H1 (cell line): ENCODE data around the gene MAN1A2. TPM values are rescaled to one million over a fixed set of nuclear protein-coding genes. Genes with fewer than 3 reads are reported as not detected.

Experiments used
- CTCF ChIA-PET: fragments of 300-600 bp; sonication (Branson Sonifier 250); formaldehyde crosslinking; loops from one replicate; lab custom pipeline; 2021; ENCODE audit not compliant: partially characterized antibody; lab: Charles Lee
- POLR2A ChIA-PET: fragments of 300-600 bp; sonication (Branson Sonifier 250); formaldehyde crosslinking; loops from one replicate; lab custom pipeline; 2021; ENCODE audit warnings: inconsistent platforms; ENCODE audit not compliant: partially characterized antibody; lab: Charles Lee
- DNase-seq, 2 experiments: peaks; one replicate each; pipeline versions ENCODE4 v3.0.0 to v3.0.0-alpha.2; 2010 to 2022; ENCODE audit warnings: low spot score in 2 of 2, low read depth in 1 of 2, mixed read lengths in 1 of 2
- FAIRE-seq: peaks from 2 replicates; lab custom pipeline; 2011; peaks lifted over from hg19 to GRCh38; lab: Jason Lieb, UNC
- H2AFZ ChIP-seq: 2 replicates; pipeline ENCODE4 v1.8.1; 2012; ENCODE audit warnings: low read length, inconsistent platforms
- H2AK5ac ChIP-seq: 2 replicates; pipeline ENCODE4 v1.6.1; 2013; ENCODE audit warnings: low read depth, low read length
- H2BK120ac ChIP-seq: replicated peaks from 2 replicates; pipeline ENCODE3; 2013; ENCODE audit warnings: low read depth, low read length, inconsistent platforms
- H2BK12ac ChIP-seq: 2 replicates; pipeline ENCODE4 v1.6.1; 2013; ENCODE audit warnings: low read depth, low read length
- H2BK15ac ChIP-seq: 2 replicates; pipeline ENCODE4 v1.6.1; 2013; ENCODE audit warnings: low read length
- H2BK20ac ChIP-seq: 2 replicates; pipeline ENCODE4 v1.6.1; 2013; ENCODE audit warnings: low read length
- H2BK5ac ChIP-seq: 2 replicates; pipeline ENCODE4 v1.6.1; 2013; ENCODE audit warnings: low read depth, low read length
- H3K14ac ChIP-seq: 2 replicates; pipeline ENCODE4 v1.6.1; 2013; ENCODE audit warnings: inconsistent platforms; ENCODE audit not compliant: insufficient read length
- H3K18ac ChIP-seq: 2 replicates; pipeline ENCODE4 v1.6.1; 2013; ENCODE audit warnings: low read length; ENCODE audit errors: extremely low read depth
- H3K23ac ChIP-seq: 2 replicates; pipeline ENCODE4 v1.6.1; 2013; ENCODE audit warnings: inconsistent platforms; ENCODE audit not compliant: insufficient read length
- H3K23me2 ChIP-seq: 2 replicates; pipeline ENCODE4 v1.6.1; 2013; ENCODE audit warnings: low read depth, low read length
- H3K27ac ChIP-seq: 2 replicates; pipeline ENCODE4 v1.6.1; 2011; ENCODE audit warnings: low read depth, low read length, inconsistent platforms
- H3K27me3 ChIP-seq, 4 experiments: replicated peaks in 1 of 4; 1 replicate in 1 of 4; 2 replicates in 3 of 4; pipeline versions ENCODE4 v1.6.1 to v1.8.1; 2011 to 2013; ENCODE audit warnings: low read length in 3 of 4, mild to moderate bottlenecking in 3 of 4, inconsistent platforms in 2 of 4, mixed read lengths in 2 of 4, moderate library complexity in 1 of 4; ENCODE audit not compliant: control insufficient read depth in 3 of 4, insufficient read depth in 3 of 4; ENCODE audit errors: extremely low read depth in 1 of 4
- H3K36me3 ChIP-seq, 4 experiments: 2 replicates each; pipeline versions ENCODE4 v1.6.1 to v1.8.1; 2011 to 2013; ENCODE audit warnings: mild to moderate bottlenecking in 4 of 4, low read length in 3 of 4, moderate library complexity in 2 of 4, control low read depth in 1 of 4, inconsistent platforms in 1 of 4; ENCODE audit not compliant: insufficient read depth in 4 of 4, control insufficient read depth in 2 of 4
- H3K4ac ChIP-seq: replicated peaks from 2 replicates; pipeline ENCODE3; 2013; ENCODE audit warnings: low read length, low read depth, mixed read lengths, inconsistent platforms; ENCODE audit not compliant: insufficient read length
- H3K4me1 ChIP-seq, 4 experiments: replicated peaks in 1 of 4; 1 replicate in 1 of 4; 2 replicates in 3 of 4; pipeline versions ENCODE4 v1.6.1 to v1.8.1; 2011 to 2013; ENCODE audit warnings: low read length in 3 of 4, inconsistent platforms in 2 of 4, mixed read lengths in 1 of 4; ENCODE audit not compliant: insufficient read depth in 4 of 4, control insufficient read depth in 3 of 4
- H3K4me2 ChIP-seq, 2 experiments: 2 replicates each; pipeline versions ENCODE4 v1.6.1 to v1.8.1; 2011 to 2013; ENCODE audit warnings: low read depth in 2 of 2, low read length in 2 of 2, control low read depth in 1 of 2, inconsistent platforms in 1 of 2, mild to moderate bottlenecking in 1 of 2; ENCODE audit not compliant: insufficient read depth in 1 of 2
- H3K4me3 ChIP-seq, 4 experiments: fragments of 200-600, 300-600 bp in 1 of 4; sonication (generic), shearing (Covaris generic), sonication (Bioruptor Twin) in 1 of 4; 2 replicates each; pipeline versions ENCODE4 v1.5.1 to v1.8.1; 2011 to 2016; ENCODE audit warnings: low read length in 4 of 4, low read depth in 3 of 4, control low read depth in 2 of 4, inconsistent platforms in 2 of 4, mild to moderate bottlenecking in 2 of 4, mixed read lengths in 1 of 4, moderate library complexity in 1 of 4; ENCODE audit not compliant: insufficient read depth in 2 of 4; ENCODE audit errors: extremely low read depth in 1 of 4
- H3K56ac ChIP-seq: replicated peaks from 2 replicates; pipeline ENCODE3; 2013; ENCODE audit warnings: low read depth, mild to moderate bottlenecking, mixed read lengths, low read length, inconsistent platforms; ENCODE audit not compliant: insufficient read length
- H3K79me1 ChIP-seq: 2 replicates; pipeline ENCODE4 v1.6.1; 2013; ENCODE audit warnings: low read depth, low read length, control low read depth
- H3K79me2 ChIP-seq, 2 experiments: 2 replicates each; pipeline versions ENCODE4 v1.6.1 to v1.8.1; 2012 to 2013; ENCODE audit warnings: low read length in 2 of 2, mild to moderate bottlenecking in 2 of 2, inconsistent platforms in 1 of 2; ENCODE audit not compliant: insufficient read depth in 2 of 2, control insufficient read depth in 1 of 2
- H3K9ac ChIP-seq, 4 experiments: replicated peaks in 1 of 4; 1 replicate in 1 of 4; 2 replicates in 3 of 4; pipeline versions ENCODE4 v1.6.1 to v1.8.1; 2011 to 2013; ENCODE audit warnings: low read depth in 3 of 4, low read length in 3 of 4, control low read depth in 2 of 4, mild to moderate bottlenecking in 2 of 4, moderate library complexity in 2 of 4, inconsistent platforms in 1 of 4; ENCODE audit errors: extremely low read depth in 1 of 4
- H3K9me3 ChIP-seq, 2 experiments: 2 replicates each; pipeline versions ENCODE4 v1.6.1 to v1.8.1; 2012 to 2013; ENCODE audit warnings: mild to moderate bottlenecking in 2 of 2, moderate library complexity in 2 of 2, control low read depth in 1 of 2, inconsistent platforms in 1 of 2, low read depth in 1 of 2, low read length in 1 of 2, mixed read lengths in 1 of 2; ENCODE audit not compliant: insufficient read depth in 2 of 2
- H4K20me1 ChIP-seq, 2 experiments: replicated peaks in 1 of 2; 2 replicates each; pipeline versions ENCODE3 to v1.8.1; 2011 to 2013; ENCODE audit warnings: inconsistent platforms in 2 of 2, low read length in 2 of 2, mild to moderate bottlenecking in 1 of 2; ENCODE audit not compliant: insufficient read depth in 2 of 2, control insufficient read depth in 1 of 2
- H4K5ac ChIP-seq: 2 replicates; pipeline ENCODE4 v1.6.1; 2013; ENCODE audit warnings: low read length, low read depth, mixed read lengths, inconsistent platforms; ENCODE audit not compliant: insufficient read length
- H4K8ac ChIP-seq: 2 replicates; pipeline ENCODE4 v1.8.0; 2013; ENCODE audit warnings: mild to moderate bottlenecking, moderate library complexity, low read length, inconsistent platforms; ENCODE audit not compliant: insufficient read depth; ENCODE audit errors: extremely low read depth
- H4K91ac ChIP-seq: replicated peaks from 2 replicates; pipeline ENCODE3; 2013; ENCODE audit warnings: low read length, mixed read lengths, inconsistent platforms; ENCODE audit not compliant: insufficient read length
- CREB1 ChIP-seq: IDR thresholded peaks from 2 replicates; pipeline ENCODE4 v1.6.1; 2012; ENCODE audit warnings: inconsistent platforms
- POLR2AphosphoS5 ChIP-seq: IDR thresholded peaks from 2 replicates; pipeline ENCODE4 v1.6.1; 2011; ENCODE audit warnings: low read depth, low read length
- RFX5 ChIP-seq: IDR thresholded peaks from 2 replicates; pipeline ENCODE4 v1.6.1; 2011; ENCODE audit warnings: low read depth, low read length, improper control_type of control experiment, borderline replicate concordance
- SP4 ChIP-seq: IDR thresholded peaks from 2 replicates; pipeline ENCODE4 v1.6.1; 2012; ENCODE audit warnings: low read length, inconsistent platforms
- YY1 ChIP-seq: IDR thresholded peaks from 2 replicates; pipeline ENCODE4 v1.6.1; 2011; ENCODE audit warnings: low read depth, mild to moderate bottlenecking, low read length
- WGBS, 2 experiments: shearing (Covaris generic) in 1 of 2; methylation state at CpG; one replicate each; pipeline versions ENCODE4 v1.1.6 to v1.1.7; 2013 to 2015; ENCODE audit warnings: low lambda C conversion rate in 2 of 2, mixed read lengths in 2 of 2, inconsistent platforms in 1 of 2, low coverage in 1 of 2, missing lambda C conversion rate in 1 of 2; ENCODE audit not compliant: insufficient replicate concordance in 2 of 2, insufficient coverage in 1 of 2, insufficient read length in 1 of 2; ENCODE audit errors: extremely low coverage in 1 of 2, missing lambda C conversion rate in 1 of 2; 5-methylcytosine and 5-hydroxymethylcytosine counted together
- polyA plus RNA-seq, 7 experiments: library from polyadenylated mRNA; depleted of rRNA in 3 of 7; stranded (reverse) in 5 of 7; unstranded in 2 of 7; fragments of >200 nt in 5 of 7; fragments of 200-250 nt in 2 of 7; gene quantifications; 1 replicate in 5 of 7; 2 replicates in 1 of 7; 4 replicates in 1 of 7; pipeline versions ENCODE4 v1.2.1 to v1.2.3, GENCODE V29; 2011 to 2013; ENCODE audit warnings: missing spikeins in 2 of 7, mixed read lengths in 2 of 7
- total RNA-seq: library from RNA; stranded (reverse); fragmentation: NEBNext Ultra II Directional; extraction: Animal tissue kit (Norgen Biotek cat#: 25700); gene quantifications from 2 replicates; pipeline ENCODE4 v1.2.1, GENCODE V29; 2021
- TF ChIP-seq, protein P1 (sequence below): IDR thresholded peaks from 2 replicates; pipeline ENCODE4 v1.6.1; 2011; ENCODE audit warnings: low read length, improper control_type of control experiment

Gene MAN1A2
- total and polyA plus RNA-seq, 2 of the 8 experiments (the other 6 are each of a cell fraction or from before 2014, with no cell fraction given), result 5.5 to 18.8 TPM

DNA sequence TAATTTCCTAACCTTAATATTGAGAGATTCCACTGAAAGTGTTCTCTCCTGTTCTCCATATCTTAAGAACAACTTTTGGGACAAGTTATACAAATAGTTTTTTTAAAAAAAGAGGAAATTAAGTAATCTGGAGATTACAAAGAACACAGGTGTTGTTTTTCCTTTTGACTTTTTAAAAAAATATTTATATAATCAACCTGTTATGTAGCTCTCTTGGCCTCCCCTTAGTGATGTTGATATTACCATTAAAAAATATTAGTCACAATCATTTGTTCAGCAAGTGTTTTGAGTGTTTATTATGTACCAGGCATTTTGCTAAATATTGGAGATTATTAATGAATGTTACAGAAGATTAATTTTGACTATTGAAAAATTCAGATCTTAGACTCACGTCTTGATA, 8.1 kb downstream of the MAN1A2 start:
- Histone ChIP-seq H3K27ac (no peak overlapping the region), H2BK20ac (no peak overlapping the region), H2BK5ac (no peak overlapping the region), H4K91ac (no peak overlapping the region), H3K4me1 (0 out of 7 replicates have a peak, but pooled peaks cover 0 to 2% (median 0%) of the 10 kb centered on the region in 4 experiments), H3K4me3 (no peak overlapping the region), H4K8ac (no peak overlapping the region), H2BK120ac (no peak overlapping the region), H4K5ac (no peak overlapping the region), H4K20me1 (no peaks in the 10 kb centered on the region), H2BK15ac (no peak overlapping the region), H3K9ac (no peak overlapping the region), H3K4ac (no peak overlapping the region), H3K79me2 (peaks cover 5 to 83% of the 10 kb centered on the region in 2 experiments; a peak in 3 of 4 replicates), H2AFZ (no peak overlapping the region), H3K27me3 (no peaks in the 10 kb centered on the region), H2BK12ac (no peak overlapping the region), H3K36me3 (no peaks in the 10 kb centered on the region), H3K79me1 (no peaks in the 10 kb centered on the region), H3K56ac (no peak overlapping the region), H3K23ac (no peak overlapping the region), H3K4me2 (no peak overlapping the region), H3K9me3 (no peaks in the 10 kb centered on the region; a peak in 1 of 4 replicates), H3K23me2 (no peaks in the 10 kb centered on the region), H3K18ac (no peak overlapping the region), H2AK5ac (no peak overlapping the region), H3K14ac (no peak overlapping the region)
- POLR2A ChIA-PET, result no interaction called here
- CTCF ChIA-PET, result no interaction called here
- FAIRE-seq (no peak), DNase-seq (no peak)
- WGBS, 2 experiments, result 92% methylated on average over 1 of the region's 1 CpG; no CpG with 5 or more reads in 1 of the 2 experiments
- TF ChIP-seq SP4, result no peak
- TF ChIP-seq RFX5, result no peak
- no peak for TF ChIP-seq CREB1
- no peak for TF ChIP-seq POLR2AphosphoS5
- no peak for TF ChIP-seq YY1
- TF ChIP-seq, protein P1, sequence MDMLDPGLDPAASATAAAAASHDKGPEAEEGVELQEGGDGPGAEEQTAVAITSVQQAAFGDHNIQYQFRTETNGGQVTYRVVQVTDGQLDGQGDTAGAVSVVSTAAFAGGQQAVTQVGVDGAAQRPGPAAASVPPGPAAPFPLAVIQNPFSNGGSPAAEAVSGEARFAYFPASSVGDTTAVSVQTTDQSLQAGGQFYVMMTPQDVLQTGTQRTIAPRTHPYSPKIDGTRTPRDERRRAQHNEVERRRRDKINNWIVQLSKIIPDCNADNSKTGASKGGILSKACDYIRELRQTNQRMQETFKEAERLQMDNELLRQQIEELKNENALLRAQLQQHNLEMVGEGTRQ, result no peak
